IMR-90 (cell line): ENCODE data around the gene NOC2L.

Source experiments
- BHLHE40 ChIP-seq: fragments of 150-350 bp; IDR thresholded peaks from 2 replicates; pipeline ENCODE4 v1.6.1; 2016; ENCODE audit warnings: mild to moderate bottlenecking, low read depth, low read length
- CEBPB ChIP-seq: IDR thresholded peaks from 2 replicates; pipeline ENCODE4 v1.6.1; 2012; ENCODE audit warnings: low read depth, low read length, improper control_type of control experiment
- CHD1 ChIP-seq: IDR thresholded peaks from 2 replicates; pipeline ENCODE4 v1.6.1; 2012; ENCODE audit warnings: low read depth, low read length, improper control_type of control experiment
- CTCF ChIP-seq: conservative IDR thresholded peaks from 2 replicates; pipeline ENCODE4 v1.5.1; 2012; ENCODE audit warnings: mild to moderate bottlenecking, low read depth, low read length, improper control_type of control experiment
- FOS ChIP-seq: fragments of 150-350 bp; IDR thresholded peaks from 2 replicates; pipeline ENCODE4 v1.6.1; 2016; ENCODE audit warnings: low read depth, low read length
- POLR2A ChIP-seq: IDR thresholded peaks from 2 replicates; pipeline ENCODE4 v1.6.1; 2012; ENCODE audit warnings: mild to moderate bottlenecking, low read depth, low read length
- RAD21 ChIP-seq: IDR thresholded peaks from 2 replicates; pipeline ENCODE4 v1.6.1; 2012; ENCODE audit warnings: low read length, improper control_type of control experiment
- USF2 ChIP-seq: fragments of 150-350 bp; IDR thresholded peaks from 2 replicates; pipeline ENCODE4 v1.6.1; 2017; ENCODE audit warnings: mild to moderate bottlenecking, antibody characterized with exemption, low read length, low read depth

GRCh38 chr1:947958-948357 lies 11.1 kb downstream of the NOC2L start:
- TF ChIP-seq CEBPB = no peak
- no peak for TF ChIP-seq POLR2A
- no peak for TF ChIP-seq CTCF
- TF ChIP-seq RAD21 = no peak
- TF ChIP-seq BHLHE40 = no peak
- TF ChIP-seq USF2 = no peak
- no peak for TF ChIP-seq CHD1
- TF ChIP-seq FOS = no peak
